ENCODE measurements around the gene ZBED3.

- no peak for TF ChIP-seq CTCF (IDR thresholded peaks at IDR 0.05; ENCODE audit: borderline replicate concordance, extremely low read depth, low read length, poor library complexity, severe bottlenecking)
- no peak for TF ChIP-seq EZH2 (IDR thresholded peaks at IDR 0.05; ENCODE audit: borderline replicate concordance, low read depth, low read length, severe bottlenecking)
Measured at GRCh38 chr5:77031891-77032290, 55.2 kb downstream of the ZBED3 start.

All from DND-41 (cell line).